Endodermal cell (in vitro differentiated cells): ENCODE measurements around the gene CLCNKB. TPM values are rescaled to one million over a fixed set of nuclear protein-coding genes. Genes with fewer than 3 reads are reported as not detected.

Experiments used
- DNase-seq: peaks from one replicate; pipeline ENCODE4 v3.0.0-alpha.2; 2017
- H3K27ac ChIP-seq: 2 replicates; pipeline ENCODE4 v1.5.1; 2013; ENCODE audit warnings: mild to moderate bottlenecking, low read depth, low read length, moderate library complexity
- H3K27me3 ChIP-seq: 2 replicates; pipeline ENCODE4 v1.6.1; 2013; ENCODE audit warnings: mild to moderate bottlenecking, low read length, moderate library complexity; ENCODE audit not compliant: insufficient read depth, control insufficient read depth, poor library complexity, severe bottlenecking
- H3K36me3 ChIP-seq: 2 replicates; pipeline ENCODE4 v1.7.0; 2013; ENCODE audit warnings: mild to moderate bottlenecking, low read length, moderate library complexity; ENCODE audit not compliant: control insufficient read depth, insufficient read depth
- H3K4me1 ChIP-seq: one replicate; pipeline ENCODE4 v1.7.0; 2013; ENCODE audit warnings: low read length; ENCODE audit not compliant: control insufficient read depth, insufficient read depth
- H3K4me3 ChIP-seq: 2 replicates; pipeline ENCODE4 v1.5.1; 2013; ENCODE audit warnings: mild to moderate bottlenecking, low read length, moderate library complexity
- H3K9ac ChIP-seq: 2 replicates; pipeline ENCODE4 v1.6.1; 2013; ENCODE audit warnings: mild to moderate bottlenecking, low read length, moderate library complexity; ENCODE audit not compliant: poor library complexity, severe bottlenecking; ENCODE audit errors: extremely low read depth
- H3K9me3 ChIP-seq: 2 replicates; pipeline ENCODE4 v1.6.1; 2013; ENCODE audit warnings: mild to moderate bottlenecking, low read length, moderate library complexity; ENCODE audit not compliant: control insufficient read depth
- H3K27ac Mint-ChIP-seq: 2 replicates; pipeline ENCODE4 v1.8.0; 2020; ENCODE audit warnings: mixed read lengths
- H3K27me3 Mint-ChIP-seq: 2 replicates; pipeline ENCODE4 v1.8.0; 2021; ENCODE audit warnings: mild to moderate bottlenecking, mixed read lengths; ENCODE audit not compliant: insufficient read depth
- H3K36me3 Mint-ChIP-seq: 2 replicates; pipeline ENCODE4 v1.8.0; 2020; ENCODE audit warnings: low read depth, mixed read lengths
- H3K4me1 Mint-ChIP-seq: 2 replicates; pipeline ENCODE4 v1.8.0; 2020; ENCODE audit warnings: mixed read lengths
- H3K4me3 Mint-ChIP-seq: 2 replicates; pipeline ENCODE4 v1.8.0; 2020; ENCODE audit warnings: mild to moderate bottlenecking, moderate library complexity, mixed read lengths
- H3K9me3 Mint-ChIP-seq: 2 replicates; pipeline ENCODE4 v1.8.0; 2020; ENCODE audit warnings: mild to moderate bottlenecking, mixed read lengths
- WGBS, 2 experiments: methylation state at CpG; one replicate each; pipeline versions ENCODE4 v1.1.5 to v1.1.7; 2013; ENCODE audit warnings: missing lambda C conversion rate in 2 of 2, mixed read lengths in 1 of 2; ENCODE audit not compliant: insufficient coverage in 1 of 2, insufficient read length in 1 of 2; 5-methylcytosine and 5-hydroxymethylcytosine counted together
- total RNA-seq, 2 donors: library from RNA; stranded (reverse); fragmentation: NEBNext Ultra II Directional in 1 of 2; extraction: Animal tissue kit (Norgen Biotek cat#: 25700) in 1 of 2; gene quantifications; 2 replicates in 1 of 2; 3 replicates in 1 of 2; pipeline ENCODE4 v1.2.1, GENCODE V29; 2021
- TF ChIP-seq, protein P1 (sequence below): fragments of 200-600 bp; sonication (generic); conservative IDR thresholded peaks from 2 replicates; pipeline ENCODE4 v1.5.0; 2021; ENCODE audit warnings: antibody characterized with exemption, mild to moderate bottlenecking

The CLCNKB gene
- total RNA-seq, 2 donors from 2014 or later: 3.6 to 3.7 TPM

DNA sequence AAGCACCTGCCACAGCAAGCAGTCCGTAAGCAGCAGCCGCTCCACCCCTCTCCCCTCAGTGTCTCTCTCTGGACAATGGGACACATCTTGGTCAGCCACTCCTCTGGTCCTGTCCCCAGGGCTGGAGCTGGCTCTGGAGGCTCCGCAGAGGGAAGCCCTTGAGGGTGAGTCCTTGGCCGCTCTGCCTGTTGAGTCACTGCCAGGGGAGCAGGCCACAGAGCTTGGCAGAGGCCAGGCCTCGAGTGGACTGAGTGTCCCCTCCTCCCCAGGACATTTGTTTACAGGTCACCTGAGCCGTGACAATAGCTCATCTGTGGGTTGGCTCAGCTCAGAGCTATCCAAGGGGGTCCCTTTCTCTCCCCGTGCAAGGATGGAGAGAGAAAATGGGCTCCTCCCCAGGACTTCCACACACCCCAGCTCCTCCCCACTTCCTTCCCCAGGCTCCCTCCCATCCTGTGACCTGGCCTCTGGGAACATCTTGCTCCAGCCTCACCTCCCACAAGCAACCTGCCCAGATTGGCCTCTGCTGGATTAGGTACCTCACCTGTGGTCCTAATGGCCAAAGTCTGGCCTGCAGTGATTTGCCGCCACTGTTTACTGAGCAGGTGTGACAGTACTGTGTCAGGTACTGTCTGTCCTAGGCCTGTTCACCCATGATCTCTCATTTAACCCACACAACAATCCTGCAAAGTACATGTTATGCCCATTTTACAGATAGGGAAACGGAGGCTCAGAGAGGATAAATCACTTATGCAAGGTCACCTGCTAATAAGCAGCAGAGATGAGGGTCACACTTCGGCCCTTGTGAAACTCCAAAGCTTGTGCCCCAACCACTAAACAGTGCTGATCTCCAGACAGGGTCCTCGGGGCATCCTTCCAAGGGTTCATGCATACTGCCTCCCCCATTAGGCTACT is 25.0 kb downstream of the CLCNKB start:
- TF ChIP-seq, protein P1, sequence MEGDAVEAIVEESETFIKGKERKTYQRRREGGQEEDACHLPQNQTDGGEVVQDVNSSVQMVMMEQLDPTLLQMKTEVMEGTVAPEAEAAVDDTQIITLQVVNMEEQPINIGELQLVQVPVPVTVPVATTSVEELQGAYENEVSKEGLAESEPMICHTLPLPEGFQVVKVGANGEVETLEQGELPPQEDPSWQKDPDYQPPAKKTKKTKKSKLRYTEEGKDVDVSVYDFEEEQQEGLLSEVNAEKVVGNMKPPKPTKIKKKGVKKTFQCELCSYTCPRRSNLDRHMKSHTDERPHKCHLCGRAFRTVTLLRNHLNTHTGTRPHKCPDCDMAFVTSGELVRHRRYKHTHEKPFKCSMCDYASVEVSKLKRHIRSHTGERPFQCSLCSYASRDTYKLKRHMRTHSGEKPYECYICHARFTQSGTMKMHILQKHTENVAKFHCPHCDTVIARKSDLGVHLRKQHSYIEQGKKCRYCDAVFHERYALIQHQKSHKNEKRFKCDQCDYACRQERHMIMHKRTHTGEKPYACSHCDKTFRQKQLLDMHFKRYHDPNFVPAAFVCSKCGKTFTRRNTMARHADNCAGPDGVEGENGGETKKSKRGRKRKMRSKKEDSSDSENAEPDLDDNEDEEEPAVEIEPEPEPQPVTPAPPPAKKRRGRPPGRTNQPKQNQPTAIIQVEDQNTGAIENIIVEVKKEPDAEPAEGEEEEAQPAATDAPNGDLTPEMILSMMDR: no peak
- peaks cover 10% of the 10 kb centered on the region for H3K27me3 ChIP-seq
- H3K4me3 Mint-ChIP-seq: no peak overlapping the region

DNA sequence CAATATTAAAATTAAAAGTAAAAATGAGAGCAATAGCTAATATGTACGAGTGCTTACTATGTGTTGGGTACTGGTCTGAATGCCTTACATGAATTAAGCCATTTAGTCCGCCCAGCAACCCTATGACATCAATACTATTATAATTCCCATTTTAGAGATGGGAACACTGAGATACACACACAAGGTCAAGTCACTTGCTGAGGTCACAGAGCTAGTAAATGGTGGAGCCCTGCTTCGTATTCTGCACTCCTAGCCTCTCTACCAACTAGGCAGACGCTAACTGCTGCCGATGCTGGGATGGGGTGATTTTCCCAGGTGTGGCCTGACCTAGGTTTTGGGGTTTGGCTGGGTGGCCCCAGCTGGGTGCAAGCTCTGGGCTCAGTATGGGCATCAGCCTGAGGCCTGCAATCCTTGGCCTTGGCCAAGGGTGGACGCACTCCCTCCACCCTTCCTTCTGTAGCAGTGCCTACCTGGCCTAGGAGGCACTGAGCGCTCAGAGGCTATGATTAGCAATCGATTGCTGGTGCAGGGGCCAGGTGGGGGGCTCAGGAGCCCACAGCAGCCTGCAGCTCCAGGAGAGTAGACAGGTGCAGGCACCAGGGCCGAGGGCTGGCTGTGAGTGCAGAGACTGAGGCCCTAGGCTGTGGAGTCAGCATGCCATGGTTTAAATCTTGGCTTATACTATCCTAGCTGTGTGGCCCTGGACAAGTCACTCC is 27.2 kb downstream of the CLCNKB start:
- Mint-ChIP-seq H3K9me3 (no peaks in the 10 kb centered on the region), H3K36me3 (no peaks in the 10 kb centered on the region), H3K27ac (no peak overlapping the region), H3K4me1 (peaks cover 8% of the 10 kb centered on the region), H3K27me3 (peaks cover 49% of the 10 kb centered on the region), H3K4me3 (no peak overlapping the region)
- Histone ChIP-seq H3K9ac (no peak overlapping the region), H3K4me3 (no peak overlapping the region), H3K4me1 (peaks cover 4% of the 10 kb centered on the region), H3K27me3 (peaks cover 27% of the 10 kb centered on the region), H3K9me3 (no peaks in the 10 kb centered on the region), H3K36me3 (no peaks in the 10 kb centered on the region), H3K27ac (no peak overlapping the region)
- 91 to 92% methylated on average over 4 to 9 of the region's 9 CpGs for WGBS, 2 experiments
- DNase-seq: no peak
- TF ChIP-seq, protein P1: no peak

More for the DNA sequence above, 25.0 kb downstream of the CLCNKB start:
- Histone ChIP-seq H3K36me3 (no peaks in the 10 kb centered on the region), H3K4me3 (no peak overlapping the region), H3K27ac (no peak overlapping the region), H3K4me1 (no peaks in the 10 kb centered on the region), H3K9me3 (no peaks in the 10 kb centered on the region), H3K9ac (no peak overlapping the region)
- Mint-ChIP-seq H3K27ac (no peak overlapping the region), H3K4me1 (peaks cover 17% of the 10 kb centered on the region), H3K36me3 (no peaks in the 10 kb centered on the region), H3K9me3 (no peaks in the 10 kb centered on the region), H3K27me3 (peaks cover 39% of the 10 kb centered on the region)
- WGBS, 2 experiments: 75 to 79% methylated on average over 7 to 11 of the region's 11 CpGs
- DNase-seq: no peak

DNA sequence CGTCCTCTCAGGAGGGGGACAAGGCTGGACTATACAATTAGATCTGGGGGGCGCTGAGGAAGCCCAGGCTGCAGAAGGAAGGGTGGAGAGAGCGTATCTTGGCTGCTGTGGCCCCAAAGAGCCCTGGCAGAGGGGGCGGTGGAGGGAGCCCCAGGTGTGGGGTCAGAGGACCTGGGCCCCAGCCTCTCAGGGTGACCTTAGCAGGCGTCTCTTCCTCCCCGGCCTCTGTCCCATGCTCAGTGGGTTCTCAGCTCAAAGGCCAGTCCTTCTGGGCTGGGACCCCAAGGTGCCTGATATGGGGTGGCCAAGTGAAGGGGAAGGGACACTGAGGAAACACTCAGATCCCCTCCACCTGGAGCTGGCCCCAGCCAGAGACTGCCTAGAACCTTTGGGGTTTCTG is 28.0 kb downstream of the CLCNKB start:
- H3K4me1 ChIP-seq: peaks cover 4% of the 10 kb centered on the region
- no peak overlapping the region for H3K4me3 Mint-ChIP-seq
- no peak for DNase-seq
- peaks cover 8% of the 10 kb centered on the region for H3K4me1 Mint-ChIP-seq
- H3K4me3 ChIP-seq: no peak overlapping the region
- H3K27me3 ChIP-seq: peaks cover 30% of the 10 kb centered on the region
- H3K36me3 ChIP-seq: no peaks in the 10 kb centered on the region
- peaks cover 56% of the 10 kb centered on the region for H3K27me3 Mint-ChIP-seq
- TF ChIP-seq, protein P1: no peak
- no peak overlapping the region for H3K27ac ChIP-seq
- no peak overlapping the region for H3K27ac Mint-ChIP-seq
- H3K36me3 Mint-ChIP-seq: no peaks in the 10 kb centered on the region
- no peaks in the 10 kb centered on the region for H3K9me3 Mint-ChIP-seq
- WGBS, 2 experiments: 91 to 93% methylated on average over 3 to 6 of the region's 6 CpGs
- no peak overlapping the region for H3K9ac ChIP-seq
- no peaks in the 10 kb centered on the region for H3K9me3 ChIP-seq
